GM23248 (cell line): ENCODE measurements around the gene TCTN1. TPM values are rescaled to one million over a fixed set of nuclear protein-coding genes. Genes with fewer than 3 reads are reported as not detected.

Source experiments
- DNase-seq: peaks from one replicate; pipeline ENCODE4 v3.0.0-alpha.2; 2015
- H2AFZ ChIP-seq: fragments of 200-600 bp; sonication (generic); 2 replicates; pipeline ENCODE4 v1.6.1; 2016; ENCODE audit warnings: antibody characterized with exemption
- H3F3A ChIP-seq: fragments of 200-600 bp; sonication (generic); 2 replicates; pipeline ENCODE4 v1.6.1; 2016; ENCODE audit warnings: mild to moderate bottlenecking, antibody characterized with exemption, mixed run types; ENCODE audit not compliant: insufficient read depth
- H3K27ac ChIP-seq: fragments of 200-600 bp; sonication (generic); 2 replicates; pipeline ENCODE4 v1.5.1; 2016; ENCODE audit warnings: mild to moderate bottlenecking
- H3K27me3 ChIP-seq: fragments of 200-600 bp; sonication (generic); replicated peaks from 2 replicates; pipeline ENCODE4 v1.6.1; 2016; ENCODE audit warnings: mild to moderate bottlenecking; ENCODE audit not compliant: insufficient read depth
- H3K36me3 ChIP-seq: fragments of 200-600 bp; sonication (generic); 2 replicates; pipeline ENCODE4 v1.6.1; 2016; ENCODE audit warnings: low read depth, mild to moderate bottlenecking
- H3K4me1 ChIP-seq: fragments of 200-600 bp; sonication (generic); 2 replicates; pipeline ENCODE4 v1.6.1; 2016; ENCODE audit warnings: mild to moderate bottlenecking; ENCODE audit not compliant: insufficient read depth
- H3K4me2 ChIP-seq: fragments of 200-600 bp; sonication (generic); one replicate; pipeline ENCODE4 v1.6.1; 2016; ENCODE audit warnings: mild to moderate bottlenecking; ENCODE audit not compliant: unreplicated experiment
- H3K4me3 ChIP-seq: fragments of 200-600 bp; sonication (generic); 2 replicates; pipeline ENCODE4 v1.5.1; 2016; ENCODE audit warnings: mild to moderate bottlenecking
- H3K79me2 ChIP-seq: fragments of 200-600 bp; sonication (generic); 2 replicates; pipeline ENCODE4 v1.6.1; 2016; ENCODE audit warnings: mild to moderate bottlenecking; ENCODE audit not compliant: insufficient read depth
- H3K9ac ChIP-seq: fragments of 200-600 bp; sonication (generic); 2 replicates; pipeline ENCODE4 v1.6.1; 2016; ENCODE audit warnings: mild to moderate bottlenecking
- H3K9me2 ChIP-seq: fragments of 200-600 bp; sonication (generic); 2 replicates; pipeline ENCODE4 v1.6.1; 2016; ENCODE audit warnings: mixed run types, mild to moderate bottlenecking, moderate library complexity; ENCODE audit not compliant: insufficient read depth
- H3K9me3 ChIP-seq: fragments of 200-600 bp; sonication (generic); one replicate; pipeline ENCODE4 v1.6.1; 2017; ENCODE audit warnings: low read depth
- H4K20me1 ChIP-seq: fragments of 200-600 bp; sonication (generic); 2 replicates; pipeline ENCODE4 v1.6.0; 2016; ENCODE audit not compliant: insufficient read depth
- EZH2 ChIP-seq: fragments of 200-600 bp; sonication (generic); IDR thresholded peaks from 2 replicates; pipeline ENCODE4 v1.6.1; 2018; ENCODE audit warnings: antibody characterized with exemption, mild to moderate bottlenecking; ENCODE audit not compliant: insufficient read depth, poor library complexity, severe bottlenecking
- EZH2phosphoT487 ChIP-seq: fragments of 200-600 bp; sonication (generic); IDR thresholded peaks from 2 replicates; pipeline ENCODE4 v1.6.1; 2018; ENCODE audit warnings: antibody characterized with exemption, moderate library complexity, mild to moderate bottlenecking, low read depth; ENCODE audit not compliant: insufficient read depth
- WGBS, 2 experiments: methylation state at CpG; one replicate each; pipeline ENCODE4 v1.1.6; 2015 to 2017; ENCODE audit warnings: low lambda C conversion rate in 2 of 2, low coverage in 1 of 2; ENCODE audit errors: missing lambda C conversion rate in 2 of 2; 5-methylcytosine and 5-hydroxymethylcytosine counted together
- in situ Hi-C: fragments of 300-500 bp; cut with MboI; formaldehyde crosslinking; loops from 2 replicates; pipeline ENCODE4 v1.15.0; 2020
- polyA plus RNA-seq: library from polyadenylated mRNA; unstranded; fragments of >200 nt; fragmentation: Nextera tagmentation; extraction: Ambion mirVana; gene quantifications from 2 replicates; pipeline ENCODE4 v1.2.1, GENCODE V29; 2016
- total RNA-seq: library from RNA; depleted of rRNA; stranded (reverse); fragments of >200 nt; shearing (Covaris generic); gene quantifications from 2 replicates; pipeline ENCODE4 v1.2.3, GENCODE V29; 2014

Gene TCTN1
- total and polyA plus RNA-seq, 2 experiments from 2014 or later, result 44.3 to 65.2 TPM

DNA sequence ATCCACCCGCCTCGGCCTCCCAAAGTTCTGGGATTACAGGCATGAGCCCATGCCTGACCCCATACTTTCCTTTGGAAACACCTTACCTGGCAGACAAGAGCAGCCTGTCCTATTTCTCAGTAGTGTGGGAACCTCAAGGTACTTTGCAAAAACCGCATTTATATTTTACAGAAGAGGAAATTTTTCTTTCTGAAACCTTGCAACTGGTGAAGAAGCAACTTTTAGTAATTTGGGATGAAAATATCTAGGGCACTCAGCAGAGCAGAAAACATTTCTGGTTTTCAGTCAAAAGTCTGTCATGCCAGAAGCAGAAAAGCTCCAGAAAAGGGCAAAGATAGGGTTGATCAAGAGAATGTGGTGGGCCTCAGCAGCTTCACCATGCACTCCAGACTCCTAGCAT lies 53.7 kb downstream of the TCTN1 start:
- no peaks in the 10 kb centered on the region for H4K20me1 ChIP-seq
- TF ChIP-seq EZH2phosphoT487 (no peak), EZH2 (no peak)
- no peaks in the 10 kb centered on the region for H3K36me3 ChIP-seq
- no peaks in the 10 kb centered on the region for H3K9me2 ChIP-seq
- in situ Hi-C loops, result no loop called here
- no peak overlapping the region for H3K9ac ChIP-seq
- 79 to 81% methylated on average over 3 of the region's 3 CpGs for WGBS, 2 experiments
- H3F3A ChIP-seq, result no peaks in the 10 kb centered on the region
- H3K4me3 ChIP-seq, result no peak overlapping the region
- no peaks in the 10 kb centered on the region for H3K79me2 ChIP-seq
- DNase-seq, result no peak
- no peaks in the 10 kb centered on the region for H3K4me1 ChIP-seq
- H2AFZ ChIP-seq, result no peak overlapping the region
- H3K27ac ChIP-seq, result no peak overlapping the region
- peaks cover 11% of the 10 kb centered on the region for H3K9me3 ChIP-seq
- H3K27me3 ChIP-seq, result no peaks in the 10 kb centered on the region
- no peak overlapping the region for H3K4me2 ChIP-seq

DNA sequence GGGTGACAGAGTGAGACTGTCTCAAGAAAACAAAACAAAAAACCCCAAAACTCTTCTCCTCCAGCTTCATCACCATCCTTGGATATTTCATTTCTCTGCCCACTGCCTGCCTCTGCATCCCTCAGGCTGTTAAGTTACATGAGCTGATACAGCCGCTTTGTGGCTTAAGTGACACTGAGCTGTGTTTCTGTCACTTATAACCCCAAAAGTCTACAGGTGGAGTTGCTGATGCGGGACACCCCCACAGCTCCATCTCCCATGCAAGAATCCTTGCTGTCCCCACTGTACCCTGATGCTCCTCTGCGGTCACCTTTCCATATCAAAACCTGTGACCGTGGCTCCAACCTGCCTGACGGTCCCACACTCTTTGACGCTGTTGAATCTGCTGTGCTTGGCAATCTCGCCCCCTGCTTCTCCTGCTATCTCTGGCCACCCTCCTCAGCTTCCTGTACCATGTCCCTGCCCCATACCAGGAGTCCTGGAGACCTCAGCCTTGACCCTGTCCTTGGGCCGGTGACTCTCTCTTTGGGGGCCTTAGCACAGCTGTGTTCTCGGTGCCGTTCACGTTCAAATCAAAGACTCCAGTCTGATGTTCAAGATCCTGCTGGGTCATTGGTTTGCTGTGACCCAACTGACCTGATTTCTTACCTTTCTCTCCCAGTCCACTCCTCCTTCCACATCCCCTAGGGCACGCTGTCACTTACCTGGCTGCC lies 54.7 kb downstream of the TCTN1 start:
- H3K4me2 ChIP-seq, result no peak overlapping the region
- no peaks in the 10 kb centered on the region for H3K36me3 ChIP-seq
- H3K27ac ChIP-seq, result no peak overlapping the region
- no peaks in the 10 kb centered on the region for H3K4me1 ChIP-seq
- no peak overlapping the region for H3K9ac ChIP-seq
- TF ChIP-seq EZH2 (no peak), EZH2phosphoT487 (no peak)
- no peaks in the 10 kb centered on the region for H3K79me2 ChIP-seq
- in situ Hi-C loops, result no loop called here
- WGBS, 2 experiments, result 82 to 84% methylated on average over 12 of the region's 12 CpGs
- H3K9me3 ChIP-seq, result peaks cover 11% of the 10 kb centered on the region
- H3K27me3 ChIP-seq, result no peaks in the 10 kb centered on the region
- H4K20me1 ChIP-seq, result no peaks in the 10 kb centered on the region
- no peaks in the 10 kb centered on the region for H3F3A ChIP-seq
- no peaks in the 10 kb centered on the region for H3K9me2 ChIP-seq
- H3K4me3 ChIP-seq, result no peak overlapping the region
- no peak overlapping the region for H2AFZ ChIP-seq
- DNase-seq, result no peak

DNA sequence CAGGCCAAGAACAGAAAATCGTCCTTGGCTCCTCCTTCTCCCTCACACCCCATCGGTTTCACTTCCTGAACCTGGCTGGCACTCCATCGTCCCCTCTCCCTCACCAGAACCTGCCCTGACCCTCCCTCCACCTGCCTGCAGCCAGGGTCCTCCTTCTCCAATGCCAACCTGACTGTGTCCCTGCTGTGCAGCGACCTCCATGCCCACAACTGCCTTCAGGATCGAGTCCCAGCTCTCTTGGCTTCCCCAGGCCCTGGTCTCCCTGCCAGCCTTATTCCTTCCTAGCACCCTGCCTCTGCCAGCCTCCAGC lies 55.2 kb downstream of the TCTN1 start:
- DNase-seq, result no peak
- no peak overlapping the region for H3K9ac ChIP-seq
- no peak overlapping the region for H3K4me3 ChIP-seq
- no peaks in the 10 kb centered on the region for H3K79me2 ChIP-seq
- in situ Hi-C loops, result no loop called here
- no peak overlapping the region for H3K27ac ChIP-seq
- no peaks in the 10 kb centered on the region for H3K4me1 ChIP-seq
- H2AFZ ChIP-seq, result no peak overlapping the region
- peaks cover 11% of the 10 kb centered on the region for H3K9me3 ChIP-seq
- H3K4me2 ChIP-seq, result no peak overlapping the region
- no peaks in the 10 kb centered on the region for H4K20me1 ChIP-seq
- no peaks in the 10 kb centered on the region for H3F3A ChIP-seq
- TF ChIP-seq EZH2phosphoT487 (no peak), EZH2 (no peak)
- no peaks in the 10 kb centered on the region for H3K36me3 ChIP-seq
- no peaks in the 10 kb centered on the region for H3K9me2 ChIP-seq
- WGBS, 2 experiments, result 18 to 30% methylated on average over 5 of the region's 5 CpGs
- no peaks in the 10 kb centered on the region for H3K27me3 ChIP-seq

DNA sequence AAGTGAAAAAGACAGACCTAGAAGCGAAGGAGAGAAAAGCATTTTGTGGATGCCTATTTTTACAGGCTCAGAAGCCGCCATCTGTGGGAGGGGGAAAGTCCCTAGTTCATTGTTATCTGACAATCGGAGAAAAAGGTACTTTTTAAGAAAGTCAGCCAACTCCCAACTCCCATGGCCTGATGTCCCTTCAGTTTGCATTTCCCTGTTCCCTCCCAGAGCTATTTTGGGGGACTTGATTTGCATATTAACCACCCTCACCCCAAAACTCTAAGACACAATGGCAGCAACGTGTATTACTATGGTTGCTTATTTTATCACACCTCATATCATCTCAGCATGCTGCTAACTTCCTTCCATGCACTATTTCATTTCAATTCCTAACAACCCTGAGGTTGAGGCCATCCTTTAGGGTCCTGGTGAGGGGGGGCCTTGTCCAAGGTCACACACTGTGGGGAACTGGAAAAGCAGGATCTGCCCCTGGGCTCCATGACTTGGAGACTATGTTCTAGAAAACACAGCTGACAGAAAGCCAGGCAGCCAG lies 56.3 kb downstream of the TCTN1 start:
- Histone ChIP-seq H3K9me2 (no peaks in the 10 kb centered on the region), H3K27me3 (no peaks in the 10 kb centered on the region), H3F3A (no peaks in the 10 kb centered on the region), H3K9me3 (peaks cover under 1% of the 10 kb centered on the region), H3K4me1 (no peaks in the 10 kb centered on the region), H4K20me1 (no peaks in the 10 kb centered on the region), H3K27ac (no peak overlapping the region), H3K79me2 (no peaks in the 10 kb centered on the region), H3K9ac (no peak overlapping the region), H3K36me3 (no peaks in the 10 kb centered on the region), H2AFZ (no peak overlapping the region), H3K4me3 (no peak overlapping the region), H3K4me2 (no peak overlapping the region)
- in situ Hi-C loops, result no loop called here
- no peak for TF ChIP-seq EZH2
- TF ChIP-seq EZH2phosphoT487, result no peak
- 59 to 68% methylated on average over 4 of the region's 4 CpGs for WGBS, 2 experiments
- no peak for DNase-seq

DNA sequence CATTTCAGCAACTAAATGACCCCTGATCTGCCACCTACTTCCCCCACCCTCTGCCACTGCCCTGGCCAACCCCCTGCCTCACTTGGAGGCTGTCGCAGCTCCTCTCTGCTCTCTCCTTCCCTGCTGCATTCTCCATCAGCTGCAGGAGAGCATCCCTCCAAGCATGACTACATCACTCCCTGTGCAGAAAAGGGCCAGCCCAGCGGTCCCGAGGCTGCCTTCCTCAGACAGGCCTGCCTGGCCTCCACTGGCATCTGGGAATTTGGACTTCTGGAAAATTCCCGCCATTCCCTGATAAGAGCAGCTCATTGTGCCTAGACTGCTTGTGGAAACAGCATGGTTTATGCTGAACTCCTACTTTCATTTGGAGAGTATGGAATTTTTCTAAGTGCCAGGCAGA lies 62.2 kb downstream of the TCTN1 start:
- 95 to 98% methylated on average over 4 of the region's 4 CpGs for WGBS, 2 experiments
- no peak overlapping the region for H3K4me2 ChIP-seq
- no peaks in the 10 kb centered on the region for H4K20me1 ChIP-seq
- no peaks in the 10 kb centered on the region for H3K9me3 ChIP-seq
- DNase-seq, result no peak
- no peak overlapping the region for H3K4me3 ChIP-seq
- no peaks in the 10 kb centered on the region for H3K9me2 ChIP-seq
- H2AFZ ChIP-seq, result no peak overlapping the region
- no peaks in the 10 kb centered on the region for H3K27me3 ChIP-seq
- in situ Hi-C loops, result no loop called here
- H3K79me2 ChIP-seq, result no peaks in the 10 kb centered on the region
- H3K36me3 ChIP-seq, result no peaks in the 10 kb centered on the region
- no peak overlapping the region for H3K9ac ChIP-seq
- no peaks in the 10 kb centered on the region for H3K4me1 ChIP-seq
- no peaks in the 10 kb centered on the region for H3F3A ChIP-seq
- H3K27ac ChIP-seq, result no peak overlapping the region
- no peak for TF ChIP-seq EZH2phosphoT487
- no peak for TF ChIP-seq EZH2
